Fibroblast of the aortic adventitia (primary cell): ENCODE data around the gene DNAH14. TPM values are rescaled to one million over a fixed set of nuclear protein-coding genes. Genes with fewer than 3 reads are reported as not detected.

ENCODE experiments used
- DNase-seq: peaks from one replicate; pipeline ENCODE4 v3.0.0-alpha.2; 2010; ENCODE audit warnings: low read depth
- H3K4me3 ChIP-seq: 2 replicates; pipeline ENCODE4 v1.5.1; 2011; ENCODE audit warnings: low read depth, mild to moderate bottlenecking, control low read depth, low read length, moderate library complexity
- total RNA-seq: library from RNA; depleted of rRNA; stranded (reverse); fragments of >200 nt; gene quantifications from 2 replicates; pipeline ENCODE4 v1.2.3, GENCODE V29; 2012; ENCODE audit warnings: low replicate concordance
- TF ChIP-seq, protein P1 (sequence below): IDR thresholded peaks from 2 replicates; pipeline ENCODE4 v1.5.1; 2011; ENCODE audit warnings: mild to moderate bottlenecking, low read length, control low read depth, inconsistent platforms; ENCODE audit not compliant: insufficient read depth

DNAH14 gene
- total RNA-seq, 1 donor, result 33.9 TPM

GRCh38 chr1:225418059-225418458, 488.6 kb downstream of the DNAH14 start:
- TF ChIP-seq, protein P1, sequence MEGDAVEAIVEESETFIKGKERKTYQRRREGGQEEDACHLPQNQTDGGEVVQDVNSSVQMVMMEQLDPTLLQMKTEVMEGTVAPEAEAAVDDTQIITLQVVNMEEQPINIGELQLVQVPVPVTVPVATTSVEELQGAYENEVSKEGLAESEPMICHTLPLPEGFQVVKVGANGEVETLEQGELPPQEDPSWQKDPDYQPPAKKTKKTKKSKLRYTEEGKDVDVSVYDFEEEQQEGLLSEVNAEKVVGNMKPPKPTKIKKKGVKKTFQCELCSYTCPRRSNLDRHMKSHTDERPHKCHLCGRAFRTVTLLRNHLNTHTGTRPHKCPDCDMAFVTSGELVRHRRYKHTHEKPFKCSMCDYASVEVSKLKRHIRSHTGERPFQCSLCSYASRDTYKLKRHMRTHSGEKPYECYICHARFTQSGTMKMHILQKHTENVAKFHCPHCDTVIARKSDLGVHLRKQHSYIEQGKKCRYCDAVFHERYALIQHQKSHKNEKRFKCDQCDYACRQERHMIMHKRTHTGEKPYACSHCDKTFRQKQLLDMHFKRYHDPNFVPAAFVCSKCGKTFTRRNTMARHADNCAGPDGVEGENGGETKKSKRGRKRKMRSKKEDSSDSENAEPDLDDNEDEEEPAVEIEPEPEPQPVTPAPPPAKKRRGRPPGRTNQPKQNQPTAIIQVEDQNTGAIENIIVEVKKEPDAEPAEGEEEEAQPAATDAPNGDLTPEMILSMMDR, result no peak
- DNase-seq, result no peak
- no peak overlapping the region for H3K4me3 ChIP-seq

DNA sequence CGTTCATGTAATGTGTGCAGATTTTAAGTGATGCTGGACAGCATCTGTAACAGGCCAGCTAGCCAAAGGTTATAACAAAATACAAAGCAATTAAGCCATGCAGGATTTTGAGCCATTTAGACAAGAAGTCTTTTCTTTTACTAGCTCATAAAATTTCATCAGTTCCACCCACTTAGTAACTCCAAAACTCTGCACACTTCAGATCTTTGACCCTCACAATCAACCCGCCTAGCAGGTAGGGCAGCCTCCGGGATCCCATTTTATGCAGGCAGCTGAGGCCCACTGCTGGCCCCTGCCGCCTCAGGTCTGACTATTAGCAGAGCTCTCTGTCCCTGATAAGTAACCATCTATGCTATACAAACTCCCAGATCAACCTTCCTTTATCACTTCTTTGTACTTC, 489.1 kb downstream of the DNAH14 start:
- TF ChIP-seq, protein P1, result no peak
- H3K4me3 ChIP-seq, result no peak overlapping the region
- no peak for DNase-seq

DNA sequence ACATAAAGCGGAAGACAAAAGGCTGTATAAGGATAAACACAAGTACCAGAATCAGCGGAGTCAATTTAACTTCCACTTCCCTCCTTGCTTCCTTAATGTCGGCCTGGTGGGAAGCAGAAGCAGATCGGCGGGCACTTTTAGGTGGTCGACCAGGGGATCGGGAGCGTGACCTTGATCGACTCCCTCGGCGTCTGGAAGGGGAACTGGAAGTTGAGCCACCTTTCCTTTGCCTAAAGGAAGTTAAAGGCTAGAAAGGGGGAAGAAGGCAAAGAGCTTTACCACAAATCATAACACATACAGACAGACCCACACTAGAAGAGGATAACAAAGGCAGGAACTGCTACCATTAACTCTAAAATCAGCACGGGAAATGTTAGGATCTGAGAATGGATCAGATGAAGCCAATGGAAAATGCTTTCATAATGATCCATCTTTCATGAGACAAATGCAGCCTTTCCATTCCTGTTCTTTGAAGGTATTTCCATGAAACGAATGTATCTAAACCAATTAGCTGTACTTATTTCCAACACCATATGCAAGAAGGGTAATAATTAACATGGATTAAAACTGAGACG, 492.6 kb downstream of the DNAH14 start:
- no peak for DNase-seq
- H3K4me3 ChIP-seq, result no peak overlapping the region
- TF ChIP-seq, protein P1, result no peak

DNA sequence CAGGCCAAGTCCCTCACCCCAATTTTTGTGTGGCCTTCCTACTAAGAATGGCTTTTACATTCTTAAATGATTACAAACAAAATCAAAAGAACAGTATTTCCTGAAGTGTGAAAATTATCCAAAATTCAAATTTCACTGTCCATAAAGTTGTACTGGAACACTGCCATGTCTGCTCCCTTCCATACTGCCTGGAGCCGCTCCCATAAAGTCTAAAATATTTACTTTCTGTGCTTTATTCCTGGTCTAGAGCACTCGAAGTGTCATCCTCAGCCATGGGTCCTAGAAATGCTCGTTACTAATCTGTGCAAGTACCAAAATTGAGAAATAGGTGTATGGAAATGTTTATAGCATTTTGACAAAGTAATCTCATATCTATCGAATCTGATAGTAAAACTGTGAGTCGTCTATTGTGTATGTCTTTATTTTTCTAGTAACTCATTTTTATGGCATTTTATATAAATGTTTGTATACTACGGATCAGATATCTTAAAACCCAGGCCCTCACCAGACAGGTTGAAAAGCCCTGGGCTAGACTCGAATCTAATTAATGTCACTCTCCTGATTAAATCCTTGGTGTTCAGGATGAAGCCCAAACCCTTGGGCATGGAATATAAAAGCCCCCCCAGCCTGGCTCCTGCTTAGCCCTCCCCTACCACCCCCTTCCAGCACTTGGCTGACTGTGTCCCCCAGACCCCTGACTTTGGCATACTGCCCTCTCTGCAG, 493.5 kb downstream of the DNAH14 start:
- TF ChIP-seq, protein P1, result no peak
- H3K4me3 ChIP-seq, result no peak overlapping the region
- DNase-seq, result no peak

DNA sequence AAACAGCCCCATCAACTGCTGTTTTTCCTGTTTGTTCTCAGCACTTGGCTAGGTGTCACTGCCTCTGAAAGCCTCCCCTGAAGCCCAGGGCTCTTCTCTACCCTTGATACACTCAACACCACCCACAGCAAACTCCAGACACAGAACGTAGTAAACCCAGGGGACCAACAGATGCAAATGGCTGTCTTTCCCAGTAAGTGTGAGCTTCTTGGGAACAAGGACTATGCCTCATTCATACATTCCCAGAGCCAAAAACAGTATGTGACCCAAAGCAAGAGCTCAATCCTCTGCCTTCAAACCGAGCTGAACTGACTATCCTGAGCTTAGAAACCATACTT, 494.0 kb downstream of the DNAH14 start:
- TF ChIP-seq, protein P1, result no peak
- H3K4me3 ChIP-seq, result no peak overlapping the region
- DNase-seq, result no peak

GRCh38 chr1:225424562-225425200, 495.2 kb downstream of the DNAH14 start:
- peak; percentile 41 for DNase-seq
- TF ChIP-seq, protein P1, result no peak
- H3K4me3 ChIP-seq, result no peak overlapping the region
